ENCODE results near the gene PDZRN3.

The PDZRN3 gene

DNA sequence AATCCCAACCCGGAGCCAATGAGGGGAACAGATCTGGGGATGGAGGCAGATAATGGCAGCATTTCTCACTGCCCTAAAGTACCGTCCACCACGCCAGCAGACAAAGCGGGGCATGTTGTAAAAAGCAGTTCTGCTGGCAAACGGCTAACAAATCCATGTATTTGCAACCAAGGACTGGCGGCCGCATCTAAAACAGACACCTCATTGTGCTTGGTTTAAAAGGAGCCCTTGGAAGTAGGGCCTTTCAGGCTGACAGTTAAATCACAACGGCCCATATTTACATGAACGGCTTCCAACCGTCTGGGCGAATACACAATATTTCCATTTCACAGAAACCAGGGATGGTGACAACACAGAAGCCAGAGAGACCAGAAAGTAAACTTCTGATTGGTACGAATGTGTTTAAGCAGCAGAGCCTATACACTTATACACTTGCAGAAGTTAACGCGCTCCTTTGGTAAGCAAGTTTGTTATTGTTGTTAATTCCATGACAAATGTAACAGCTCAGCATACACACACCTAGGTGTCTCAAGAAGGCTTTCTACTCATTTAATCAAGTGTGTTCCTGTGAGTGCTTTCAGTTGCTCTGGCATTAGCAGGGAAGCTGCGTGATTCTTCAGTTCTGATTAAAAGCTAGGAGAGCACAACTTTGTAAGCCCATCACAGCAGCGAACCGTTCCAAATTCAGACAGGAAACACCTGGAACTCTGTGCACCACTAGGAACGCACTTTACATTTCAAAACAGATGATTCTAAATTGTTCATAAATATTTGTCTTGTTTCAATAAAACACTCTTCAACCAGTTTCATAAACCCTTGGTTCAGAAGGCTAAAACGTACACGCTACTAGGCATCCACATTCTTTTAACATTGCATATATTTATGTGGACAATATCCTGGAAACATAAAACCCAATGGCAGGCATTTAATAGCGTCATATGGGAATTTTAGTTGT, 112.9 kb downstream of the PDZRN3 start:
- Histone ChIP-seq H3K4me1 (ENCODE audit: insufficient read depth, low read length) (peaks cover 88% of the 10 kb centered on the region), H3K27me3 (ENCODE audit: control insufficient read depth in 1 of 2, insufficient read depth in 2 of 2, low read length in 2 of 2) (no peaks in the 10 kb centered on the region), H3K9ac (ENCODE audit: low read length) (peak overlapping the region; percentile 17), H3K4me3 (ENCODE audit: low read depth in 1 of 2, low read length in 2 of 2) (peak overlapping the region in 1 of 2 donors; percentile 5), H3K9me3 (ENCODE audit: low read length) (no peaks in the 10 kb centered on the region), H3K27ac (ENCODE audit: low read depth, low read length) (peak overlapping the region; percentile 87), H3K36me3 (ENCODE audit: insufficient read depth, low read length) (no peaks in the 10 kb centered on the region)

DNA sequence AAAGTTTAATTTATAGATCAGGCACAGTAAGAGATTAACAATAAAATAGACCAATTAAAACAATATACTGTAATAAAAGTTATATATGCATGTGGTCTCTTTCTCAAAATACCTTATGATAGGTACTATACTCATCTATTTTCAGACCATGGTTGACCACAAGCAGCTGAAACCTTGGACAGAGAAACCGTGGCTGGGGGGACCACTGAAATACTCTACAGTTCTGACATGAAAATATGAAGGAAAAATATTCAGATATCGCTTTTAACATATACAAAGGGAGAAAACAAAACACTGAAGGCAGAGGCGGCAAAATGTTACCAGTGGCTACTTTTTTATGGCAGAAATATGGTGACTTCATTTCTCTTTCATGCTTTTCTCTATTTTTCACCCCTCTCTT, 114.0 kb downstream of the PDZRN3 start:
- no peak overlapping the region for H3K9ac ChIP-seq (ENCODE audit: low read length)

DNA sequence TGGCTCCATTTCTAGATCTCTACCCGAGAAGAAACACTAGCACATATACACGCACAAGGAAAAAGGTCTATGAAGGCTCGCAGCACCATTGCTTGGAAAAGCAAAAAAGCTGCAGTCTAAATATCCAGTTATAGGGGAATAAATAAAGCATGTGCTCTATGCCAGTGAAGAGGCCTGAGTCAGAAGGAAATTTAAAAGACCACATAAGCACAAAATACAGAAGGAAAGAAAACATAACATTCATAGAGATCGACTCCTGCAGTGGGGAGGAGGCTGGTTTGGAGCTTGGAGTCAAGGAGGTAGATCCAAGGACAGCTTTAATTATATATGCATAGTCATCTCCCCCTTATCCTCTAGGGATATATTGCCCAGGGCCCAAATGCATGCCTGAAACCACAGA, 114.4 kb downstream of the PDZRN3 start:
- Histone ChIP-seq H3K4me3 (ENCODE audit: low read depth in 1 of 2, low read length in 2 of 2) (no peak overlapping the region), H3K9ac (ENCODE audit: low read length) (no peak overlapping the region)

More for the DNA sequence above, 114.0 kb downstream of the PDZRN3 start:
- Histone ChIP-seq H3K4me1 (ENCODE audit: insufficient read depth, low read length) (peaks cover 81% of the 10 kb centered on the region), H3K27me3 (ENCODE audit: control insufficient read depth in 1 of 2, insufficient read depth in 2 of 2, low read length in 2 of 2) (no peaks in the 10 kb centered on the region), H3K27ac (ENCODE audit: low read depth, low read length) (peak overlapping the region; percentile 87), H3K4me3 (ENCODE audit: low read depth in 1 of 2, low read length in 2 of 2) (no peak overlapping the region), H3K36me3 (ENCODE audit: insufficient read depth, low read length) (no peaks in the 10 kb centered on the region), H3K9me3 (ENCODE audit: low read length) (no peaks in the 10 kb centered on the region)

DNA sequence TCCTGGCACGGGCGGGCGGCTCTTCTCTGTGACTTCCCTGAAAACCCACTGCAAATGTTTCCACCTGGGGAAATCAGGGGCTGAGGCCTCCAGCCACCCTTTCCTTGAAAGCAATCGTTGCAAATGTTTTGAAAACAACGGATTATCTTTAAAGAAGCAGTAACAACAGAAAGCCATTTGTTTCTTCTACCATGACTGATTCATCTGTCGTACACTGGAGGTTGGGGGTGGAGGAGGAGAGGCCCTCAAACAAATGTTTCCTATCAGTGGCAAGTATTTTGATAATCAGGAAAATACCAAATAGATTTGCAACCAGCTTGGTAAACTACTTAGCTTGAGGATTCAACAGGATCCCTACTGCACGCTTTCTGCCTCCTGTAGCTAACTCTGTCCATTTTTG, 114.9 kb downstream of the PDZRN3 start:
- no peaks in the 10 kb centered on the region for H3K9me3 ChIP-seq (ENCODE audit: low read length)
- H3K4me1 ChIP-seq (ENCODE audit: insufficient read depth, low read length): peaks cover 77% of the 10 kb centered on the region
- no peak overlapping the region for H3K9ac ChIP-seq (ENCODE audit: low read length)
- no peaks in the 10 kb centered on the region for H3K27me3 ChIP-seq (ENCODE audit: control insufficient read depth in 1 of 2, insufficient read depth in 2 of 2, low read length in 2 of 2)
- H3K27ac ChIP-seq (ENCODE audit: low read depth, low read length): peak overlapping the region; percentile 73
- no peak overlapping the region for H3K4me3 ChIP-seq (ENCODE audit: low read depth in 1 of 2, low read length in 2 of 2)
- no peaks in the 10 kb centered on the region for H3K36me3 ChIP-seq (ENCODE audit: insufficient read depth, low read length)

More for the DNA sequence above, 114.4 kb downstream of the PDZRN3 start:
- peaks cover 76% of the 10 kb centered on the region for H3K4me1 ChIP-seq (ENCODE audit: insufficient read depth, low read length)
- H3K9me3 ChIP-seq (ENCODE audit: low read length): no peaks in the 10 kb centered on the region
- peak overlapping the region; percentile 87 for H3K27ac ChIP-seq (ENCODE audit: low read depth, low read length)
- no peaks in the 10 kb centered on the region for H3K36me3 ChIP-seq (ENCODE audit: insufficient read depth, low read length)
- no peaks in the 10 kb centered on the region for H3K27me3 ChIP-seq (ENCODE audit: control insufficient read depth in 1 of 2, insufficient read depth in 2 of 2, low read length in 2 of 2)

DNA sequence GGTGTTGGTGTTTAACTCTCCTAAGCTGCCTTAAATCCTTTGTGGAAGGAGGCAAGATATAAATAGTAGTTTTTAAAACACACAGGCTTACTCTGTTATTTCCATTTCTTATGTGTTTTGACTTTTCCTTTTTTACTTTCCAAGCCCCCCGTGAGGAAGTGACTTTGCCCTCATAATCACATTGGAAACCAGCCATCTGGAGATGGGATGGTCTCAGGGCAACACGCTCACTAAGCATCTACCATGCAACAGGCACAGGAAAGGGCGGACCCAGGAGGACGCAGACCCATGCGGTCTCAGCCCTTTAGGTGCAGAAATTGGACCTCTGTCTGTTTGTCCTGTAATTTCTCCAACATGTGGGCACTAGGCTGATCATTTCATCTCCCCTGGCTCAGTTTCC, 115.7 kb downstream of the PDZRN3 start:
- Histone ChIP-seq H3K9me3 (ENCODE audit: low read length) (no peaks in the 10 kb centered on the region), H3K4me1 (ENCODE audit: insufficient read depth, low read length) (peaks cover 77% of the 10 kb centered on the region), H3K27me3 (ENCODE audit: control insufficient read depth in 1 of 2, insufficient read depth in 2 of 2, low read length in 2 of 2) (no peaks in the 10 kb centered on the region), H3K27ac (ENCODE audit: low read depth, low read length) (peak overlapping the region; percentile 73), H3K9ac (ENCODE audit: low read length) (no peak overlapping the region), H3K36me3 (ENCODE audit: insufficient read depth, low read length) (no peaks in the 10 kb centered on the region), H3K4me3 (ENCODE audit: low read depth in 1 of 2, low read length in 2 of 2) (no peak overlapping the region)

DNA sequence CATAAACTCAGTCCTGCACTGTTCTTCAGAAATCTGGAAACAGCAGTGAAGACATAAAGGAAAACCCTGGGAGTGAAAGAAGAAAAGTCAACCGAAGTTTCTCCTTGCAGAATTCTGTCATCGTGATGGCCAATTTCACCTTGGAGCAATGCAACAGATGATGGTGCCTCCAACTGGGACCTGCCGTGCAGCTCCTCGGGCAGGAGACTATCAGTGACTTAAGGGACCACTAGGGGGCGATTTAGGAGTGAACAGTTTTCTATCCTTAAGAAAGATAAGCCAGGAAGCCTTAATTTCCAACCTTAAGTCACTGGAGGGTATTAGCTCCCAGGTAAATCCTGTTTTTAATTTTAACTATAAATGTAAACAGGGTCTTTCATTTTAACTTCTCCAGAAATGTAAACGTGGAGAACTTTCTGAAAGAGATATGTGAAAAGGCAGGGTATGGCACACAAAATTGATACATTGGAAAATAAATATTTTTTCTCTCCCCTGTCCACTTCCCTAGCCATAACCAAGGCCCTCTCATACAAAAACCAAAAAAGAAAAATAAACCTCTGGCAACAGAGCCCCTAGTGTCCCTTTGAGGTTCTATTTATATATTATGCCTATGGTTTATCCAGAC, 116.3 kb downstream of the PDZRN3 start:
- Histone ChIP-seq H3K4me3 (ENCODE audit: low read depth in 1 of 2, low read length in 2 of 2) (no peak overlapping the region), H3K27ac (ENCODE audit: low read depth, low read length) (peak overlapping the region; percentile 73), H3K27me3 (ENCODE audit: control insufficient read depth in 1 of 2, insufficient read depth in 2 of 2, low read length in 2 of 2) (no peaks in the 10 kb centered on the region), H3K9ac (ENCODE audit: low read length) (no peak overlapping the region), H3K4me1 (ENCODE audit: insufficient read depth, low read length) (peaks cover 77% of the 10 kb centered on the region), H3K36me3 (ENCODE audit: insufficient read depth, low read length) (no peaks in the 10 kb centered on the region), H3K9me3 (ENCODE audit: low read length) (no peaks in the 10 kb centered on the region)

DNA sequence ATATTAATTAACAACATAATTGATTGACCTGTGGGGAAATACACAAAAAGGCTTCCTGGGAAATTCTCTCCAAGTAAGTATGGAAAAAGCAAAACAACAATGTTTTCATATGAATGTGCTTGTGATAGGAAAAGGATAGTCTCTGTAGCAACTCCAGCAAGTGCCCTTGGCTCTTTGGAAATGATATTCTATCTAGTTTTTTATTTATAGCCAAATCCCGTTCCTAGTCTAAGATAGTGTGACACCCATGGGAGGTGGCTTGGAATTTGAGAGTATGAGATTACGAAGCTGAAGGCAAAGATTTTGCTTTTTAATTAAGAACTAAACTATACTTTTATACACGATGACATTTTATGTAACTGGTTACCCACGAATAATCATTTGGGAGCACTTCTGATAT, 119.9 kb downstream of the PDZRN3 start:
- Histone ChIP-seq H3K4me3 (ENCODE audit: low read depth in 1 of 2, low read length in 2 of 2) (no peak overlapping the region), H3K27ac (ENCODE audit: low read depth, low read length) (no peak overlapping the region), H3K27me3 (ENCODE audit: control insufficient read depth in 1 of 2, insufficient read depth in 2 of 2, low read length in 2 of 2) (no peaks in the 10 kb centered on the region), H3K4me1 (ENCODE audit: insufficient read depth, low read length) (peaks cover 72% of the 10 kb centered on the region), H3K9me3 (ENCODE audit: low read length) (no peaks in the 10 kb centered on the region), H3K36me3 (ENCODE audit: insufficient read depth, low read length) (peaks cover 4% of the 10 kb centered on the region), H3K9ac (ENCODE audit: low read length) (no peak overlapping the region)

DNA sequence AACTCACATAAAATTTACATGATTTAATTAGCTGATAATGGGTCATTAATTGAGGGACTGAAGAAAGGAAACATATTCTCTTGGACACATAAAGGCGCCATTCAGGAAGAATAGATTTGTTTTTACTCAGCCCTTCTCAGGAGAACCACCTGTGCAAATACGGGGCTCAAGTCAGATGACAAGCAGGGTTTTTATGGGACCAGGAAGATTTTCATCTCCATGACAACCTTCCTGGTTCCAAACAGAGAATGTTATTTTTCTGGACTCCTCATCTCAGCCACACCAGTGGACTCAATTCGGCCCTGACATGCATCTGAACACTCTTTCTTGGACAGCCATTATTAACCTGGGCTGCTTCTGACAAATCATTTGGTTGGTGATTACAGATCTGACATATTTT, 120.5 kb downstream of the PDZRN3 start:
- Histone ChIP-seq H3K27ac (ENCODE audit: low read depth, low read length) (peak overlapping the region; percentile 46), H3K4me3 (ENCODE audit: low read depth in 1 of 2, low read length in 2 of 2) (no peak overlapping the region), H3K9me3 (ENCODE audit: low read length) (no peaks in the 10 kb centered on the region), H3K4me1 (ENCODE audit: insufficient read depth, low read length) (peaks cover 70% of the 10 kb centered on the region), H3K9ac (ENCODE audit: low read length) (peak overlapping the region; percentile 23), H3K27me3 (ENCODE audit: control insufficient read depth in 1 of 2, insufficient read depth in 2 of 2, low read length in 2 of 2) (no peaks in the 10 kb centered on the region), H3K36me3 (ENCODE audit: insufficient read depth, low read length) (peaks cover 4% of the 10 kb centered on the region)

DNA sequence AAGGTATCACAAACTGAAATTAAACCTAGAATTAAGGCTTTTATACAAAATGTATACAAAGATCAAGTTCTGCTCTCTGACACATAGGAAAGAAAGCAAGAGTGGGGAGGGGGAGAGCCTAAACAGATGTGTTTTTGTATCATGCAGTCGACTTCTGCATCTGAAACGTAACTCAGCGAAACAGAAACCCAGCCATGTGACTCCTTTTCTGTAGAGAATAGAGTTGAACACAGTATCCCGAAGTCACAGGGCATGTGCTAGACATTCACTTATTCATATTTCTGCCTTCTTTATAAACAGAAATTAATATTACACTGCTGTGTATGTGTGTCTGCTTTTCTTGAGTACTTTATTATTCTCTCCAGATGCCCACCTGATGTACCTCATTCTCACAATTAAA, 121.0 kb downstream of the PDZRN3 start:
- H3K36me3 ChIP-seq (ENCODE audit: insufficient read depth, low read length): peaks cover 4% of the 10 kb centered on the region
- peaks cover 65% of the 10 kb centered on the region for H3K4me1 ChIP-seq (ENCODE audit: insufficient read depth, low read length)
- no peaks in the 10 kb centered on the region for H3K9me3 ChIP-seq (ENCODE audit: low read length)
- no peaks in the 10 kb centered on the region for H3K27me3 ChIP-seq (ENCODE audit: control insufficient read depth in 1 of 2, insufficient read depth in 2 of 2, low read length in 2 of 2)
- peak overlapping the region; percentile 46 for H3K27ac ChIP-seq (ENCODE audit: low read depth, low read length)
- H3K4me3 ChIP-seq (ENCODE audit: low read depth in 1 of 2, low read length in 2 of 2): peak overlapping the region in 1 of 2 donors; percentile 9
- peak overlapping the region; percentile 23 for H3K9ac ChIP-seq (ENCODE audit: low read length)

DNA sequence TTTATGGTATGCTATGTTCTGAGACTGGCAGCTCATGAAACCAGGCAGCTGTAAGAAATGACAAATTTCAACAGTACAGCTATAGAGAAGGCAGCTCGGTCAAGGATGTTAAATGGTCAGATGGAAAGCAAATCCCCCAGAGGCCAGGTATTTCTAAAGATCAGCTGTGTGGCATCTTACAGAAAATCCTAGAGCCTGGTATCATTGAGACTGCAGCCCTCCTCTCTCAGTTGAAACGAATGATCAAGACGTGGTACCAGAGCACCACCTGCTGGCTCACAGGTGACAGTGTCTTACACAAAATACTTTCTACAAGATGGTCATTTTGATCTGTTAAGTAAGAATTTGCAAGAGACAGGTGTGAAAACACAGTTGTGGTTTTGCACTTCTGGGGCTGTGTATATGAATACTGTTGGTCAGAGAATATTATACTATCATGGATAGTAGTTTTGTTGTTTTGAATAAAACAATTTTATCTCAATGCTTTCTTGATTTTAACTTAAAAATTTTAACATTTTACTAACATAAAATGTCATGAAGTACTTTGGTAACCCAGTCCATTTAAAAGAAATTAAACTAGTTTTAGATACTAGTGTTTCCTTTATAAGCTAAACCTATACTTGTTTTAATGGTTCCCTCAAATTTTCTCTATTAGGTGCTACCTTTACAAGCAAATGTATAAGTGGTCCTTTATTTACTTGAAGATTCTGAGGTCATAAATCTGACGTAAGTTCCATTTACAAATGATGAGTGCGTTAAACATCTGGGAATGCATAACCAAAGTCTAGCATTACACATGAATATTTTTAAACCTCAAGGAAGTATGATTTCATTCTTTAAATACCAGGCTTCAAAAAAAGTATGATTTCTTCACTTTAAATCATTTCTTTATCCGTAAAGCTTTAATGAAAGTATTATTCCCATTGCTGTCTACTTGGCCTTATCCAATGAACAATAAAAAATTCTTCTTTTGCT, 121.8 kb downstream of the PDZRN3 start:
- H3K4me1 ChIP-seq (ENCODE audit: insufficient read depth, low read length): peaks cover 60% of the 10 kb centered on the region
- H3K36me3 ChIP-seq (ENCODE audit: insufficient read depth, low read length): peaks cover 4% of the 10 kb centered on the region
- peak overlapping the region; percentile 46 for H3K27ac ChIP-seq (ENCODE audit: low read depth, low read length)
- H3K9me3 ChIP-seq (ENCODE audit: low read length): no peaks in the 10 kb centered on the region
- no peak overlapping the region for H3K9ac ChIP-seq (ENCODE audit: low read length)
- no peaks in the 10 kb centered on the region for H3K27me3 ChIP-seq (ENCODE audit: control insufficient read depth in 1 of 2, insufficient read depth in 2 of 2, low read length in 2 of 2)
- H3K4me3 ChIP-seq (ENCODE audit: low read depth in 1 of 2, low read length in 2 of 2): no peak overlapping the region

DNA sequence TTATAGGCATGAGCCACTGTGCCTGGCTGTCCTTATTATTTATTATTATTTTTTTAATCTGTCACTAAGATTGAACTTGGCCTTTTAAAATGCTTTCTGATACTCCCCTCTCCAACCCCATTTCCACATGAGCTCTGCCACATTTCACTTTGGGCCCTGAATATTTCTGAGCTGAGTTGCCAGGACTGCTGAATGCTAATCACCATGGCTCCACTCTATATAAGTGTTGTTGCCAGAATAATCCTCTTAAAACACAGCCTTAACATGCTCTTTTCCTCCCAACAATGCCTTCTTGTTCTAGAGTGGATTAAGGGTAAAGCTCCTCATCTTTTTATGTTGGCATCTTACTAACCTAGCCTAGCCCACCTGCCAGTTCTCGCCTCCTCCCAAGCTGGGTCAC, 124.4 kb downstream of the PDZRN3 start:
- peaks cover 4% of the 10 kb centered on the region for H3K36me3 ChIP-seq (ENCODE audit: insufficient read depth, low read length)
- no peaks in the 10 kb centered on the region for H3K27me3 ChIP-seq (ENCODE audit: control insufficient read depth in 1 of 2, insufficient read depth in 2 of 2, low read length in 2 of 2)
- H3K9me3 ChIP-seq (ENCODE audit: low read length): no peaks in the 10 kb centered on the region
- H3K27ac ChIP-seq (ENCODE audit: low read depth, low read length): no peak overlapping the region
- no peak overlapping the region for H3K9ac ChIP-seq (ENCODE audit: low read length)
- no peak overlapping the region for H3K4me3 ChIP-seq (ENCODE audit: low read depth in 1 of 2, low read length in 2 of 2)
- peaks cover 57% of the 10 kb centered on the region for H3K4me1 ChIP-seq (ENCODE audit: insufficient read depth, low read length)
